ENCODE data around the gene THAP11.

THAP11 gene

GRCh38 chr16:67807148-67807682, 34.9 kb upstream of the THAP11 start:
- Histone ChIP-seq H3K4me1 (ENCODE audit: control insufficient read depth, insufficient read depth, low read length, unreplicated experiment) (peaks cover 10% of the 10 kb centered on the region), H3K27me3 (ENCODE audit: insufficient read depth, low read length) (no peaks in the 10 kb centered on the region), H3K36me3 (ENCODE audit: insufficient read depth, low read length) (peaks cover 8% of the 10 kb centered on the region), H3K79me2 (ENCODE audit: control insufficient read depth, insufficient read depth, low read length, unreplicated experiment) (peaks cover 20% of the 10 kb centered on the region), H2AFZ (ENCODE audit: low read length, unreplicated experiment) (peak overlapping the region; percentile 67), H3K4me3 (ENCODE audit: low read depth, low read length) (peak overlapping the region; percentile 95), H3K27ac (ENCODE audit: low read depth, low read length) (no peak overlapping the region)

GRCh38 chr16:67811899-67812298, 30.2 kb upstream of the THAP11 start:
- H3K36me3 ChIP-seq (ENCODE audit: insufficient read depth, low read length), result no peaks in the 10 kb centered on the region
- no peak overlapping the region for H3K27ac ChIP-seq (ENCODE audit: low read depth, low read length)
- H3K27me3 ChIP-seq (ENCODE audit: insufficient read depth, low read length), result no peaks in the 10 kb centered on the region
- peaks cover 4% of the 10 kb centered on the region for H3K4me1 ChIP-seq (ENCODE audit: control insufficient read depth, insufficient read depth, low read length, unreplicated experiment)
- H3K79me2 ChIP-seq (ENCODE audit: control insufficient read depth, insufficient read depth, low read length, unreplicated experiment), result no peaks in the 10 kb centered on the region
- no peak overlapping the region for H2AFZ ChIP-seq (ENCODE audit: low read length, unreplicated experiment)
- no peak overlapping the region for H3K4me3 ChIP-seq (ENCODE audit: low read depth, low read length)

- Histone ChIP-seq H3K79me2 (ENCODE audit: control insufficient read depth, insufficient read depth, low read length, unreplicated experiment) (no peaks in the 10 kb centered on the region), H3K36me3 (ENCODE audit: insufficient read depth, low read length) (no peaks in the 10 kb centered on the region), H3K27me3 (ENCODE audit: insufficient read depth, low read length) (no peaks in the 10 kb centered on the region), H3K4me3 (ENCODE audit: low read depth, low read length) (no peak overlapping the region), H2AFZ (ENCODE audit: low read length, unreplicated experiment) (no peak overlapping the region), H3K4me1 (ENCODE audit: control insufficient read depth, insufficient read depth, low read length, unreplicated experiment) (no peaks in the 10 kb centered on the region), H3K27ac (ENCODE audit: low read depth, low read length) (no peak overlapping the region)
Measured at GRCh38 chr16:67814567-67814966, 27.6 kb upstream of the THAP11 start.

- Histone ChIP-seq H2AFZ (ENCODE audit: low read length, unreplicated experiment) (no peak overlapping the region), H3K27me3 (ENCODE audit: insufficient read depth, low read length) (no peaks in the 10 kb centered on the region), H3K79me2 (ENCODE audit: control insufficient read depth, insufficient read depth, low read length, unreplicated experiment) (no peaks in the 10 kb centered on the region), H3K36me3 (ENCODE audit: insufficient read depth, low read length) (no peaks in the 10 kb centered on the region), H3K4me3 (ENCODE audit: low read depth, low read length) (no peak overlapping the region), H3K4me1 (ENCODE audit: control insufficient read depth, insufficient read depth, low read length, unreplicated experiment) (no peaks in the 10 kb centered on the region), H3K27ac (ENCODE audit: low read depth, low read length) (no peak overlapping the region)
Measured at GRCh38 chr16:67820608-67821259, 21.4 kb upstream of the THAP11 start.

GRCh38 chr16:67822511-67822910, 19.6 kb upstream of the THAP11 start:
- no peaks in the 10 kb centered on the region for H3K36me3 ChIP-seq (ENCODE audit: insufficient read depth, low read length)
- no peaks in the 10 kb centered on the region for H3K4me1 ChIP-seq (ENCODE audit: control insufficient read depth, insufficient read depth, low read length, unreplicated experiment)
- H2AFZ ChIP-seq (ENCODE audit: low read length, unreplicated experiment), result no peak overlapping the region
- no peaks in the 10 kb centered on the region for H3K79me2 ChIP-seq (ENCODE audit: control insufficient read depth, insufficient read depth, low read length, unreplicated experiment)
- no peaks in the 10 kb centered on the region for H3K27me3 ChIP-seq (ENCODE audit: insufficient read depth, low read length)
- no peak overlapping the region for H3K27ac ChIP-seq (ENCODE audit: low read depth, low read length)
- no peak overlapping the region for H3K4me3 ChIP-seq (ENCODE audit: low read depth, low read length)

- Histone ChIP-seq H3K27me3 (ENCODE audit: insufficient read depth, low read length) (no peaks in the 10 kb centered on the region), H3K4me3 (ENCODE audit: low read depth, low read length) (no peak overlapping the region), H3K36me3 (ENCODE audit: insufficient read depth, low read length) (no peaks in the 10 kb centered on the region), H3K27ac (ENCODE audit: low read depth, low read length) (no peak overlapping the region), H2AFZ (ENCODE audit: low read length, unreplicated experiment) (no peak overlapping the region), H3K4me1 (ENCODE audit: control insufficient read depth, insufficient read depth, low read length, unreplicated experiment) (no peaks in the 10 kb centered on the region), H3K79me2 (ENCODE audit: control insufficient read depth, insufficient read depth, low read length, unreplicated experiment) (no peaks in the 10 kb centered on the region)
Measured at GRCh38 chr16:67825119-67825518, 17.0 kb upstream of the THAP11 start.

- no peak overlapping the region for H3K27ac ChIP-seq (ENCODE audit: low read depth, low read length)
- H3K36me3 ChIP-seq (ENCODE audit: insufficient read depth, low read length), result no peaks in the 10 kb centered on the region
- no peak overlapping the region for H3K4me3 ChIP-seq (ENCODE audit: low read depth, low read length)
- H2AFZ ChIP-seq (ENCODE audit: low read length, unreplicated experiment), result no peak overlapping the region
- H3K79me2 ChIP-seq (ENCODE audit: control insufficient read depth, insufficient read depth, low read length, unreplicated experiment), result no peaks in the 10 kb centered on the region
- H3K27me3 ChIP-seq (ENCODE audit: insufficient read depth, low read length), result no peaks in the 10 kb centered on the region
- H3K4me1 ChIP-seq (ENCODE audit: control insufficient read depth, insufficient read depth, low read length, unreplicated experiment), result no peaks in the 10 kb centered on the region
Measured at GRCh38 chr16:67825906-67826305, 16.2 kb upstream of the THAP11 start.

- Histone ChIP-seq H3K36me3 (ENCODE audit: insufficient read depth, low read length) (no peaks in the 10 kb centered on the region), H2AFZ (ENCODE audit: low read length, unreplicated experiment) (no peak overlapping the region), H3K4me3 (ENCODE audit: low read depth, low read length) (no peak overlapping the region), H3K27me3 (ENCODE audit: insufficient read depth, low read length) (no peaks in the 10 kb centered on the region), H3K27ac (ENCODE audit: low read depth, low read length) (no peak overlapping the region), H3K4me1 (ENCODE audit: control insufficient read depth, insufficient read depth, low read length, unreplicated experiment) (peaks cover 6% of the 10 kb centered on the region), H3K79me2 (ENCODE audit: control insufficient read depth, insufficient read depth, low read length, unreplicated experiment) (peaks cover 10% of the 10 kb centered on the region)
Measured at GRCh38 chr16:67828651-67829050, 13.5 kb upstream of the THAP11 start.

- Histone ChIP-seq H3K79me2 (ENCODE audit: control insufficient read depth, insufficient read depth, low read length, unreplicated experiment) (peaks cover 10% of the 10 kb centered on the region), H2AFZ (ENCODE audit: low read length, unreplicated experiment) (no peak overlapping the region), H3K27me3 (ENCODE audit: insufficient read depth, low read length) (no peaks in the 10 kb centered on the region)
Measured at GRCh38 chr16:67833030-67833414, 9.1 kb upstream of the THAP11 start.

GRCh38 chr16:67833415-67834241, 8.5 kb upstream of the THAP11 start:
- no peaks in the 10 kb centered on the region for H3K36me3 ChIP-seq (ENCODE audit: insufficient read depth, low read length)
- no peaks in the 10 kb centered on the region for H3K27me3 ChIP-seq (ENCODE audit: insufficient read depth, low read length)
- peaks cover 6% of the 10 kb centered on the region for H3K4me1 ChIP-seq (ENCODE audit: control insufficient read depth, insufficient read depth, low read length, unreplicated experiment)
- H2AFZ ChIP-seq (ENCODE audit: low read length, unreplicated experiment), result peak overlapping the region; percentile 67
- H3K27ac ChIP-seq (ENCODE audit: low read depth, low read length), result peak overlapping the region; percentile 11; the same call in 1 of the 2 replicates
- H3K4me3 ChIP-seq (ENCODE audit: low read depth, low read length), result peak overlapping the region; percentile 78
- H3K79me2 ChIP-seq (ENCODE audit: control insufficient read depth, insufficient read depth, low read length, unreplicated experiment), result peaks cover 10% of the 10 kb centered on the region

More at GRCh38 chr16:67833030-67833414, 9.1 kb upstream of the THAP11 start:
- peak overlapping the region; percentile 11; the same call in 1 of the 2 replicates for H3K27ac ChIP-seq (ENCODE audit: low read depth, low read length)
- peak overlapping the region; percentile 78 for H3K4me3 ChIP-seq (ENCODE audit: low read depth, low read length)
- no peaks in the 10 kb centered on the region for H3K36me3 ChIP-seq (ENCODE audit: insufficient read depth, low read length)
- H3K4me1 ChIP-seq (ENCODE audit: control insufficient read depth, insufficient read depth, low read length, unreplicated experiment), result peaks cover 6% of the 10 kb centered on the region
